Sciatic nerve (tissue), 2 donors: ENCODE results near the gene C2orf72. TPM values are rescaled to one million over a fixed set of nuclear protein-coding genes. Genes with fewer than 3 reads are reported as not detected.
A peak's percentile ranks its signal among the peaks of the same experiment; 100 is the strongest.
"Not testable (repeated sequence)": the region's sequence is repeated elsewhere in the genome, so short reads cannot be mapped to it uniquely, and the experiment has no call there.

Source experiments
- ATAC-seq: fragments of 200-7000 bp; cut with Tn5 transposase; one replicate; pipeline ENCODE4 v1.9.1; 2020; ENCODE audit warnings: mild to moderate bottlenecking, moderate library complexity
- DNase-seq: peaks from one replicate; pipeline ENCODE4 v3.0.0-alpha.2; 2020; ENCODE audit warnings: low spot score
- intact Hi-C: fragments of 100-400 bp; cut with DNase I; formaldehyde crosslinking; loops from one replicate; pipeline ENCODE4 v1.14.2; 2022
- total RNA-seq: library from RNA; stranded (reverse); fragmentation: NEBNext Ultra II Directional; extraction: Animal tissue kit (Norgen Biotek cat#: 25700); gene quantifications from one replicate; pipeline ENCODE4 v1.2.1, GENCODE V29; 2021
- donor health status: DM: no; HTN: no; CAD: no.
- donor health status: DM: no; HTN: no; CAD: no.

C2orf72 gene
- total RNA-seq, 1 donor from 2014 or later: 2.7 TPM

DNA sequence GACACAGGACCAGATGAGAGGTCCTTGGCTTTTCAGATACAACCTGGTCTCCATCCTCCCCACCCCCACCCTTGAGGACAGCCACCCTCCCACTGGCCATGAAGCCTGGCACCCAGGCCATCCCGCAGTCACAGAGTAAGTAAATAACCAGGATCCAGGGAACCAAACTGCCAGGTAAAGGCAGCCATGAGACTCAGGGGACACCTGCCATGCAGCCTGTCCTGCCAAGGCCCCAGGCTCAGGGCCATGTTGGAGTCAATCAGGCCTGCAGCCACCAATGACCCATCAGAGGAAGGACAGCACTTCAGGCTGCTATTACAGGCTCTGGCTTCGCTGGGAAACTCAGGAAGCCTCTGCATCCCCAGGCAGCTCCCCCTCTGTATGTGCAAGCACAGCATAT lies 25.8 kb upstream of the C2orf72 start:
- intact Hi-C loops: no loop called here
- DNase-seq (no peak), ATAC-seq (no peak)

GRCh38 chr2:231012463-231012862 lies 24.9 kb upstream of the C2orf72 start:
- intact Hi-C loops: no loop called here
- no peak for DNase-seq
- no peak for ATAC-seq

GRCh38 chr2:231013820-231014219 lies 23.5 kb upstream of the C2orf72 start:
- no peak for DNase-seq
- intact Hi-C loops: no loop called here
- ATAC-seq: no peak

DNA sequence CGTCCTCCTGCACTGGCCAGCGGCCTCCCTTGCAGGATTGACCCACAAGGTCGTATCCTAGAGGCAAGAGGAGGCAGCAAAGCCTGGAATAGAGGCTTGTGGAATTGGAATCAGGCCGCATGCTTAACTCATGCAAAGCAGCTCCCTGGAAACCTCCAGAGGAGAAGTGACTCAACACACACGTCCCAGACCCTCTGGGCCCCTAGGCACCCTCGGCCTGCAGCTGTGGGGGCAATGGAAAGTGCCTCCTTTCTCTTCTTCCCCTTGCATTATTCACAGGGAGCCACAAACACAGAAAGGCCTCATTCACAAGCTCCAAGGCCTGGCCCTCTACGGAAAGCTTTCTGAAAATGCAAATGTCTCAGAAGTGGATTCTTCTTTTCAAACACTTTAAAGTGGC lies 21.8 kb upstream of the C2orf72 start:
- ATAC-seq (no peak), DNase-seq (no peak)
- intact Hi-C loops: no loop called here

DNA sequence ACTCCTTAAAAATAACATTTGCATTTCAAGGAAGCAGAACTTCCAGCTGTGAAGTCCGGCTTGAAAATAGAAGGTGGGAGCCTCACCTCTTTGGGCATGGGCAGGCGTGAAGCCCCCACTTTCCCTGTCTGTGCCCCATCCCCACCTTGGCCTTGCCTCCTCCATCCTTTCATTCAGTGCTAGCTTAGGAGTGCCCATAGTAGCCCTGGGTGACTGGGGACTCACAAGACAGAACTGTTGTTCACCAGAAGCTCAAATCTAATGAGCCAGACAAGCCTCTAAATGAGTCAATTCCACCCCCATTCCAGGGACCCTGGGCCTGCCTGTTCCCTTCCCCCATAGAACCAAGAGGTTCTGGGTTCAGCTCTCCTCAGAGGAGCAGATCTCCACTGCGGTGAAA lies 21.4 kb upstream of the C2orf72 start:
- DNase-seq (no peak), ATAC-seq (no peak)
- intact Hi-C loops: no loop called here

DNA sequence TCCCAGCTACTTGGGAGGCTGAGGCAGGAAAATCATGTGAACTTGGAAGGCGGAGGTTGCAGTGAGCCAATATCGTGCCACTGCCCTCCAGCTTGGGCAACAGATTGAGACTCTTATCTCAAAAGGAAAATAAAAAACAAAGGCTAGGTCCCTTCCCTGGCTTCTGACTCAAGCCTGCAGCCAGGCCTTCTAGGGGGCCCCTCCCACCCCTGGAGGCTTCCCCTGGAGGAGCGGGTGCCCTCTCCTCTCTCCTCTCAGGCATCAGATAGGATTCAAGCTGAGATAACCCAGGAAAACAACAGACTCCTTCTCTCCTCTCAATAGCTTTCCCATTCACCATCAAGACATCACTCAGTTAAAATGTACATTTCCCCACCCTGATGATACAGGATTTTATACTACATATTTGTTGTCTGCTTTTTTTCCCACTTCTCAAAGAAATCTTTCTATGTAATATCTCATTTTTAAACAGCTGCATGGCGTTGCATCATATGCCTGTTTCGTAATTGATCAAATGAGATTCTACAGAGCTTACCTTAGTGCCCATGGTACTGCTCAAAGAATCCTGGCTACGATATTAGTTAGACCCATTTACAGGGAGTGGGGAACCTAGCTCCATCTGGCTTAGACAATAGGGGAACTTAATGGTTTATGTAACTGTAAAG lies 20.6 kb upstream of the C2orf72 start:
- DNase-seq (no peak), ATAC-seq (no peak)
- intact Hi-C loops: no loop called here

GRCh38 chr2:231017231-231017598 lies 20.1 kb upstream of the C2orf72 start:
- ATAC-seq: peak; percentile 51
- intact Hi-C loops: no loop called here
- peak; percentile 80 for DNase-seq

GRCh38 chr2:231018184-231018583 lies 19.1 kb upstream of the C2orf72 start:
- ATAC-seq: no peak
- intact Hi-C loops: no loop called here
- DNase-seq: no peak

DNA sequence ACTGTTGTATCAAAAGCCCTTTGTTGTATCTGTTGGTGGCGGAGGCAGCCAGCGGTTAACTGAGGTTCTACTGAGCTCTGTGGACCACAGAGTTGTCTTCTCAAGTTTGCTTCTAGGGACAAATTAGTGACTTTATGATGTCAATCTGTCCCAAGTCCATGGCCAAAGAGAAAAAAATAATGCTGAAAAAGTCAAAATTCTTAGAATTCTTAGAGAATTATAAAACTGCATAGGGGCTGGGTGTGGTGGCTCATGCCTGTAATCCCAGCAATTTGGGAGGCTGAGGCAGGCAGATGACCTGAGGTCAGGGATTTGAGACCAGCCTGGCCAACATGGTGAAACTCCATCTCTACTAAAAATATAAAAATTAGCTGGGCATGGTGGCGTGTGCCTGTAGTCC lies 12.3 kb upstream of the C2orf72 start:
- intact Hi-C loops, ATAC-seq, DNase-seq: not testable (repeated sequence)

DNA sequence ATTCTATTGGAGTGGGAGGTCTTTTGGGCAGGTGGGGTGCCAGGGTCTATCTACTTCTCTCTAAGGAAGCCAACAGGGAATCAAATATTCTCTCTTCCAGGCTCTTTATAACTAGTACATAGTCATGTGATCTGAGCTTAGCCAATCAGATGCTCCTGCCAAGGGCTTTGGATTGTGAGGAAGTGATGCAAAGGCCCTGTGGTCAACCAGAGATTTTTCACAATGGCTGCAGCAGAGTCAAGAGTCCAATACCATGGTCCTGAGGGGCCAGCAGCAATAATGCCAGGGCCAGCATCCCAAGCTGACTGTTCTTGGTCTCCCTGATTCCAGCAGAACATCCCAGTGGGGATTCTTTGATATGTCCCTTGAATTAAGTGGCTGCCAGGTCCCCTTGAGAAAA lies 8.4 kb upstream of the C2orf72 start:
- intact Hi-C loops: no loop called here
- no peak for ATAC-seq
- no peak for DNase-seq

- intact Hi-C loops: no loop called here
- ATAC-seq (no peak), DNase-seq (no peak)
Observed at GRCh38 chr2:231029563-231029962, 7.8 kb upstream of the C2orf72 start.

- intact Hi-C loops: no loop called here
- no peak for DNase-seq
- no peak for ATAC-seq
Observed at GRCh38 chr2:231030725-231031124, 6.6 kb upstream of the C2orf72 start.

DNA sequence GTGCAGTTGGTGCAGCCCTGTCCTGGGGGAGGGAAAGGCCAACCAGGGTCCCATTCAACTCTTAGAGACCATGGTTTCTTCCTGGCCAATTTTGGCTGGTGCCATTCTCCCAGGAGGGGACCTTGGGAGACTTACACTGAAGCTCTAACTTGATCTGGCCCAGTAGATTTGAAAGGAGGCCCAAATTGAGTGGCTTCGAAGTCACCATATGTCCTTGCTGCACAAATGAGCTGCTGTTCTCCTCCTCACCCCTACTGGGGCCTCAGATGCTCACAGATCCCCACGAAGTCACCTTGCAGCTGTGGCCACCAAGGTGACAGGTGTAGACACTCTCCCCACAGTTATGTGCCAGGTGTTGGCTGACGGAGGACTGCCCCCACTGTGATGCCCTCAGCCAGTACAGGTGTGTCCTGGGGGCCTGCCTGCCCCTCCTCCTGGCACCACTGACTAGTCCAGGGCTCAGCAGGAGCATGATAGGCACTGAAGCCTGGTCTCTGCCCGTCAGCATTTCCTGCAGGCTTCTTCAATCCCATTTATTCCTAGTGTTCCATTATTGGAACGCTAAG lies 4.7 kb upstream of the C2orf72 start:
- intact Hi-C loops: no loop called here
- DNase-seq (no peak), ATAC-seq (no peak)

DNA sequence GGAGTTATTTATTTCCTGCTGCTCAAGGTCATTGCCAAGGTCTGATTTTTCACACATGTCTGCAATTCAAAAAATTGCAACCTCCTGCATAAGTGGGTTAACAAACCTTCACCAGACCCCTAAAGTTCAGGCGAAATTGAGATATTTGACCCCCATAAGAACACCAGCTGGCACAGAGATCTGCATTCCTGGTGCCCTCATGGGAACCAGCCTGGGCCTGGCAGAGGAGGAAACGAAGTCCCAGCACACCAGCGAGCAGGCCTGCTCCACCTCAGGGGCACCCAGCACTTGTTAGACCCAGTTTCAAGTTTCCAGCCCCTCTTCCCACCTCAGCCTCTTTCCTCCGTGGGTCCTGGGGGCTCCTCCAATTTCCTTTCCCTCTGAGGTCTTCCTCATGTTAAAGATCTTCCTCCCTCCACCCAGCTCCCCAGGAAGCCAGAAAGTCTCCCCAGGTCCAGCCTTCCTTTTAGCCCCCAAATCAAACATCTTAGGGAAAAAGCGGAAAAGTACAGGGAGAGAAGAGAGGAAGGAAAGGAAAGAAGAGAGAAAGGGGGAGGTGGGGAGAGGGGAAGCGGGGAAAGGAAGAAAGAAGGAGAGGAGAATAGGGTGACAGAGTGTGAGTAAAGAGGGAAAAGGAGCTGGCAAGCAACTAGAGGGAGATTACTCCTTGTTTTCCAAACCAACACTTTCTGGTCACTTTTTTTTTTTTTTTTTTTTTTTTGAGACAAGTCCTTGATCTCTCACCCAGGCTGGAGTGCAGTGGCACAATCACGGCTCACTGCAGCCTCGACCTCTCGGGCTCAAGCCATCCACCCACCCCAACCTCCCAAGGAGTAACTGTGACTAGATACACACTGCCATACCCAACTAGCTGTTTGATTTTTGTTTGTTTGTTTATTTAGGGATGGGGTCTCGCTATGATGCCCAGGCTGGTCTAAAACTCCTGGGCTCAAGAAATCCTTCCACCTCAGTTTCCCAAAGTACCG lies 3.9 kb upstream of the C2orf72 start:
- no peak for ATAC-seq
- DNase-seq: no peak

GRCh38 chr2:231034291-231034882 lies 2.9 kb upstream of the C2orf72 start:
- no peak for ATAC-seq
- DNase-seq: no peak
- intact Hi-C loops: no loop called here

More for the DNA sequence above, 3.9 kb upstream of the C2orf72 start:
- intact Hi-C loops: no loop called here

DNA sequence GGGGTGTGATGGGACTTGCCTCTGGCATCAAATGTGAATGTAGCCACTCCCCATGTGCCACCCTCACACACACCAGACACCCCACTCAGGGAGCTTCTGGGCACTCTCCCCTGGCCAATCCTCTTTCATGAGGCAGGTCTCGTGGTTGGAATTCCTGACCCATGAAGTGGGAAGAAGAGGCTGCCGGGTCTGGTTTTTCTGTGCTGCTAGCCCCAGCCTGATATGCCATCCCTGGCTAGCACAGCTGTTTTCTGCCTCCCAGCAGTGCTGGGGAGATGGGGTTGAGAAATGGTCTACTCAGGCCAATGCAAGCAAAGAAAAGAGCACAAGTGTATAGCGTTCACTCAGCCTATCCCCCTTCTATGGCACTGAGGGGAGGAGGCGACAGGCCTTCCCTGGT lies 1.2 kb upstream of the C2orf72 start:
- intact Hi-C loops: no loop called here
- DNase-seq (no peak), ATAC-seq (no peak)

DNA sequence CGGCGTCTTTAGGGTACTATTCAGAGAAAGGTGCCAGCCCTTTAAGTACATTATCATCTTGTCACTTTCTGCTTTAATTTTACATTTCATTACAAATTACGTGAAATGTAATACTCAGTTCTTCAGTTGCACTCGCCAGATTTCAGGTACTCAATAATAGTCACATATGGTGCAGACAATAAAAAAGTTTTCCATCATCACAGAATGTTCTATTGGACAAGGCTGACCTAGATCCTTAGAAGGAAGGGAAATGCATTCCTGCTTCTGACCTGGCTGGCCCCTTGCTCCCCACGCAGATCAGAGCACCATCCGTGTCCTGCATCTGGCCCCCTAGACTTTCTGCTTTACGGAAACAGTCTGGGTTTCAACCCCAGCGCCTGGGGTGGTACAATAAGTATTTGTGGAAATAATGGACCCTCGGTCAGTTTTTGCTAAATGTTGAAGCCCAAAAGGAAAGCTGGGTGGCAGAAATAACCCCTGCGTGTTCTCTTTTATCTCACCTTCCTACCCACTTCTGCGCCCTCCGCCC lies 681 bp upstream of the C2orf72 start:
- ATAC-seq (no peak), DNase-seq (no peak)
- intact Hi-C loops: no loop called here

DNA sequence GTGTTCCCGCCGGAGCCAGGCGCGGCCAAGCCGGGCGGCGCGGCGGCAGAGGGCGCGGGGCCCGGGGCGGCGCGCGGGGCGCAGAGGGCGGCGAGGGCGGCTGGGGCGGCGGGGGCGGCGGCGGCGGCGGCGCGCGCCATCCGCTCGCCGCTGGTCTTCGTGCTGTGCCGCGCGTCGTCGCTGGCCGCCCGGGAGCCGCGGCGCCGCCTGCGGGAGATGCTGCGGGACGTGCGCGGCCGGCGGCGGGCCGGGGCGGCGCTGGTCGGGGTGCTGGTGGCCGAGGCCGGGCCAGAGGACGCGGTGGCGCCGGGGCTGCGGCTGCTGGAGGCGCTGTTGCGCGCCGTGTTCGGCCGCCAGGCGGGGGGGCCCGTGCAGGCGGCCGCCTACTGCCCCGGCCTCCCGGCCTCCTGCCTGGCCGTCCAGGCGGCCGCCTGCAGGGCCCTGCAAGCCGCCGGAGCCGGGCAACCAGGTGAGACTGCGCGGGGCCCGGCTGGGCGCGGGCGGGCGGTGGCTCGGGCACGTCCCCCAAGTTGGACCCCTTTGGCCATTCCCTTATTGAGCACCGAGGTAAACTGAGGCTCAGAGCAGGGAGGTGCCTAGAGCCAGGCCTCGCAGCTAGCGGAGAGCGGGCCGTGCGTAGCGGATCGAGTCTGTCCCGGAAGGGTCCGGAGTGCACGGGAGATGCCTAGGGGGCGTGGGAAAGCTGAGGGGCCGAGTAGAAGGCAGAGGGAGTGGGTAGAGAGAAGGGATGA lies 584 bp downstream of the C2orf72 start:
- ATAC-seq: peak; percentile 10
- DNase-seq: no peak
- intact Hi-C loops: no loop called here
